Thyroid gland (tissue), 4 donors: ENCODE results near the gene RAE1. TPM values are rescaled to one million over a fixed set of nuclear protein-coding genes. Genes with fewer than 3 reads are reported as not detected.

Experiments
- DNase-seq, 2 donors: peaks; one replicate each; pipeline ENCODE4 v3.0.0-alpha.2; 2019
- H3K27ac ChIP-seq, 3 donors: fragments of 200-600 bp; sonication (generic); 1 replicate in 2 of 3; 2 replicates in 1 of 3; pipeline ENCODE4 v1.5.1; 2016 to 2019; ENCODE audit warnings: mild to moderate bottlenecking in 1 of 3, moderate library complexity in 1 of 3
- H3K27me3 ChIP-seq: fragments of 200-600 bp; sonication (generic); one replicate; pipeline ENCODE4 v1.5.1; 2019
- H3K36me3 ChIP-seq, 2 donors: fragments of 200-600 bp; sonication (generic); one replicate each; pipeline ENCODE4 v1.5.1; 2016 to 2019
- H3K4me1 ChIP-seq, 2 donors: fragments of 200-600 bp; sonication (generic); one replicate each; pipeline ENCODE4 v1.5.1; 2017 to 2019
- H3K4me3 ChIP-seq, 3 donors: fragments of 200-600 bp; sonication (generic); replicated peaks in 1 of 3; 1 replicate in 2 of 3; 2 replicates in 1 of 3; pipeline ENCODE4 v1.5.1; 2016; ENCODE audit warnings: mild to moderate bottlenecking in 1 of 3
- H3K9me3 ChIP-seq: fragments of 200-600 bp; sonication (generic); one replicate; pipeline ENCODE4 v1.5.1; 2017
- POLR2A ChIP-seq, 2 donors: fragments of 450-650 bp; IDR thresholded peaks; one replicate each; pipeline ENCODE4 v1.6.1; 2017; ENCODE audit warnings: antibody characterized with exemption in 2 of 2, mild to moderate bottlenecking in 2 of 2, moderate library complexity in 1 of 2
- WGBS, 2 donors: methylation state at CpG; one replicate each; pipeline ENCODE4 v1.1.5; 2017; 5-methylcytosine and 5-hydroxymethylcytosine counted together
- intact Hi-C: fragments of 100-400 bp; cut with DNase I; formaldehyde crosslinking; loops from one replicate; pipeline ENCODE4 v1.15.1; 2023
- total RNA-seq, 4 donors: library from RNA; depleted of rRNA; stranded (reverse); fragments of >200 nt; gene quantifications; one replicate each; pipeline ENCODE4 v1.2.3, GENCODE V29; 2016
- TF ChIP-seq, protein P1 (sequence below), 6 experiments: fragments of 200-600 bp in 3 of 6; fragments of 450-650 bp in 3 of 6; sonication (generic) in 3 of 6; IDR thresholded peaks; one replicate each; pipeline ENCODE4 v1.5.1; 2016 to 2019; ENCODE audit warnings: antibody characterized with exemption in 6 of 6, mild to moderate bottlenecking in 2 of 6, inconsistent platforms in 1 of 6, moderate library complexity in 1 of 6

The RAE1 gene
- total RNA-seq, 4 donors from 2014 or later, result 17.5 to 26.4 (median 22.3) TPM

GRCh38 chr20:57398901-57399535, 48.0 kb downstream of the RAE1 start:
- DNase-seq, result no peak
- no peak overlapping the region for H3K4me3 ChIP-seq
- H3K27ac ChIP-seq, result no peak overlapping the region
- no peak for TF ChIP-seq POLR2A (IDR thresholded peaks at IDR 0.05)
- TF ChIP-seq, protein P1, sequence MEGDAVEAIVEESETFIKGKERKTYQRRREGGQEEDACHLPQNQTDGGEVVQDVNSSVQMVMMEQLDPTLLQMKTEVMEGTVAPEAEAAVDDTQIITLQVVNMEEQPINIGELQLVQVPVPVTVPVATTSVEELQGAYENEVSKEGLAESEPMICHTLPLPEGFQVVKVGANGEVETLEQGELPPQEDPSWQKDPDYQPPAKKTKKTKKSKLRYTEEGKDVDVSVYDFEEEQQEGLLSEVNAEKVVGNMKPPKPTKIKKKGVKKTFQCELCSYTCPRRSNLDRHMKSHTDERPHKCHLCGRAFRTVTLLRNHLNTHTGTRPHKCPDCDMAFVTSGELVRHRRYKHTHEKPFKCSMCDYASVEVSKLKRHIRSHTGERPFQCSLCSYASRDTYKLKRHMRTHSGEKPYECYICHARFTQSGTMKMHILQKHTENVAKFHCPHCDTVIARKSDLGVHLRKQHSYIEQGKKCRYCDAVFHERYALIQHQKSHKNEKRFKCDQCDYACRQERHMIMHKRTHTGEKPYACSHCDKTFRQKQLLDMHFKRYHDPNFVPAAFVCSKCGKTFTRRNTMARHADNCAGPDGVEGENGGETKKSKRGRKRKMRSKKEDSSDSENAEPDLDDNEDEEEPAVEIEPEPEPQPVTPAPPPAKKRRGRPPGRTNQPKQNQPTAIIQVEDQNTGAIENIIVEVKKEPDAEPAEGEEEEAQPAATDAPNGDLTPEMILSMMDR (IDR thresholded peaks at IDR 0.05), result no peak
- 79 to 81% methylated on average over 13 of the region's 13 CpGs for WGBS, 2 donors
- intact Hi-C loops, result no loop called here
- H3K9me3 ChIP-seq, result no peaks in the 10 kb centered on the region
- no peaks in the 10 kb centered on the region for H3K27me3 ChIP-seq
- H3K4me1 ChIP-seq, result no peaks in the 10 kb centered on the region
- H3K36me3 ChIP-seq, result peaks cover 5% of the 10 kb centered on the region in 2 donors

DNA sequence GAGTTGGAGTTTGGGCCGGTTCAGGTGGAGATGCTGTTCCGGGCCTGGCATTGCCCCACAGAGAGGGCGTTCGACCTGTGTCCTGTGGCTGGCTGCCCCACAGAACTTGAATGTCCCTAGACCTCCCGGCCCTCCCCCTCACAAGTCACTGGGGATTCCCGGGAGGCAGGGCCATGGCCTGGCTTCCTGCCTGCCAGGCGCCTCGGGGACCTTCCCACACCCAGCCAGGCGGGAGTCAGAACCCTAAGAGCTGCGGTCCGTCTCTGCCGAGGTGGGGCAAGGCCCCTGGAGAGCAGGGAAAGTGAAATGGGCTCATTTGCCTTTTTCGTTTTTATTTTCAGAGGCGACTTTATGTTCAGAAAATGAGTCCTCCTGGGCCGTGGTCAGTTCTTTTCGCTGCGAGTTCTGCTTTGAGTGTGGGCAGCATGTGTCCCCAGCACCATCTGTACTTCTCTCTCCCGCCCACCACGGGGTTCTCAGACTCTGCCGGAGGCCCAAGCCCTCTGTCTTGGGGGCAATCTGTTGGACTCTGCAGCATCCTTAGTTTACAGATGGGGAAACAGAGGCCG, 48.6 kb downstream of the RAE1 start:
- Histone ChIP-seq H3K27me3 (no peaks in the 10 kb centered on the region), H3K36me3 (peaks cover 5 to 9% of the 10 kb centered on the region in 2 donors), H3K9me3 (no peaks in the 10 kb centered on the region), H3K4me3 (no peak overlapping the region), H3K4me1 (no peaks in the 10 kb centered on the region), H3K27ac (no peak overlapping the region)
- no peak for DNase-seq
- TF ChIP-seq, protein P1 (IDR thresholded peaks at IDR 0.05), result no peak
- no peak for TF ChIP-seq POLR2A (IDR thresholded peaks at IDR 0.05)
- intact Hi-C loops, result no loop called here
- WGBS, 2 donors, result 67 to 85% methylated on average over 17 to 20 of the region's 21 CpGs

DNA sequence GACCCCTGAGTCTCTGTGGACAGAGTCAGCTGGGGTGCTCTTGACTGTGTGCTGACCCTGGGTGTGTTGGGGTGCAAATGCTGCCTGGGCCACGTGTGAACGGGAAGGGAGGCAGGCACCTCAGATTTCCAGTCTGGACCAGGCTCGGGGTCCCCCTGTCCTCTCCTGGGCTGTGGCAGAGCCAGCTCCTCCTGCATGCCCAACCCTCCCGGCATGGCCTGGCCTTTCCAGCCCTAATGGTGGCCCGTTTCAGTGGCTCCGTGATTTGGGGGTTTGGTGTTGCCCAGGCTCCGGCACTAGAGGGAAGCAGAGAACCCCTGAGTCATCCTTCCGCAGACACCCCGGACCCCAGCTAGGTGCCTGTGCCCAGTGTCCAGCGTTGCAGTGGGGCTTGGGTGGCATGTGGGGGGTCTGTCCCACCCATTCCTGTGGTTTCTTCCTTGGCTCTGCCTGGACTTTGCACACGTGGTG, 49.2 kb downstream of the RAE1 start:
- no peak for TF ChIP-seq POLR2A (IDR thresholded peaks at IDR 0.05)
- TF ChIP-seq, protein P1 (IDR thresholded peaks at IDR 0.05), result no peak
- 85 to 90% methylated on average over 9 to 11 of the region's 11 CpGs for WGBS, 2 donors
- Histone ChIP-seq H3K4me3 (no peak overlapping the region), H3K27ac (no peak overlapping the region), H3K4me1 (no peaks in the 10 kb centered on the region), H3K27me3 (no peaks in the 10 kb centered on the region), H3K9me3 (no peaks in the 10 kb centered on the region), H3K36me3 (peaks cover 5 to 9% of the 10 kb centered on the region in 2 donors)
- DNase-seq, result no peak
- intact Hi-C loops, result no loop called here

DNA sequence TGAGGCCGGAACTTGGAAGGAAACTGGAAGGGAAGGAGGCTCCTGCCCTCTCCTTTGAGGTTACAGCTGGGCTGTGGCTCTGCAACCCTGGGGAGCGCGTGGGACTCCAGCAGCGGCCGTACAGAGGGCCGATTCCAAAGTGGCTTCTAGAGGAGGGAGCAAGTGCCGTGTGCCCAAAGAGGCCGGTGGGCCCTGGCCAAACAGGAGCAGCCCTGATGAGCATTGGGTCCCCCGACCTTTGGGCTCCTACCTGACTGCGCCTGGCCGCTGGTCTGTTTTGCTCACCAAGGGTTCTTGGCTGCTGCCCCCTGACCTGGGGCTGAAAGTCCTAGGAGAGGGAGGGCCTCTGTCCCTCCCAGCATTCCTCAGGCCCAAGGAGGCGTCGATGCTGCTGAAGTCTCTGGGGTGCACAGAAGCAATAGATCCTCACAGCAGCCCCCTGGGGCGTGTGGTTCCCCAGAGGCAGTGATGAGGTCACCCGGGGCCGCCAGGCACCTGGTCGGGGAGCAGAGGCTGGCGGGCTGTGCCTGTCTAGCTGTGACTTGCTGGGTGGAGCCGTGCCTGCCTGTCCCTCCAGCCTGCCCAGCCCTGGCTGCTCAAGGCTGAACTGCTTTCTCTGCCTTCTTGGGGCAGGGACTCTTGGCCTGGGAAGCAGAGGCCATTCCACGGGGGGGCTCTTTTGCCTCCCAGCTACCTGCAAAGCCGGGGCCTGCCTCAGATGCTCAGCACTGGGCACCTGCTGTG, 49.9 kb downstream of the RAE1 start:
- intact Hi-C loops, result no loop called here
- Histone ChIP-seq H3K4me3 (no peak overlapping the region), H3K27me3 (no peaks in the 10 kb centered on the region), H3K27ac (no peak overlapping the region), H3K9me3 (no peaks in the 10 kb centered on the region), H3K36me3 (peaks cover 5 to 9% of the 10 kb centered on the region in 2 donors), H3K4me1 (no peaks in the 10 kb centered on the region)
- no peak for DNase-seq
- WGBS, 2 donors, result 92 to 95% methylated on average over 16 to 17 of the region's 21 CpGs
- TF ChIP-seq, protein P1 (IDR thresholded peaks at IDR 0.05), result no peak
- no peak for TF ChIP-seq POLR2A (IDR thresholded peaks at IDR 0.05)

DNA sequence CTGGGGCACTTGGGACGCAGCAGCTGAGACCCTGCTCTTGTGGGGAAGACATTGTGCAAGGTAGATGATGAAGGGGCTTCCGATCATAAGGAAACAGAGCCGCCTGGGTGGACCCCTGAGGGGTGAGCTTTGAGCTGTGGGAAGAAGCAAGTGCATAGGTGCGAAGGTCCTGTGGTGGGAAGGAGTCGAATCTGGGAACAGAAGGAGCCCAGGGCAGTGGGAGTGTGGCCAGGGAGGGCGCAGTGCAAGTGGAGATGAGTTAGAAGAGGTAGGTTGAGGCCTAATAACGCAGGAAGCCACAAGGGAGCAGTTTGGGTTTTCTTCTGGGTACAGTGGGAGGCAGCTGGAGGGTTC, 50.5 kb downstream of the RAE1 start:
- H3K27me3 ChIP-seq, result no peaks in the 10 kb centered on the region
- intact Hi-C loops, result no loop called here
- H3K4me1 ChIP-seq, result no peaks in the 10 kb centered on the region
- TF ChIP-seq, protein P1 (IDR thresholded peaks at IDR 0.05), result no peak
- no peak for TF ChIP-seq POLR2A (IDR thresholded peaks at IDR 0.05)
- H3K36me3 ChIP-seq, result peaks cover 5 to 9% of the 10 kb centered on the region in 2 donors
- DNase-seq, result no peak
- 93 to 98% methylated on average over 7 of the region's 7 CpGs for WGBS, 2 donors
- no peak overlapping the region for H3K27ac ChIP-seq
- H3K4me3 ChIP-seq, result no peak overlapping the region
- H3K9me3 ChIP-seq, result no peaks in the 10 kb centered on the region
